SHP77 treated with DMSO at 0.1 percent for 48 hours (cell line): ENCODE results near the gene NFIX.

Experiments
- DNase-seq: peaks from one replicate; lab custom pipeline; 2025; lab: John Stamatoyannopoulos, UW

The NFIX gene

DNA sequence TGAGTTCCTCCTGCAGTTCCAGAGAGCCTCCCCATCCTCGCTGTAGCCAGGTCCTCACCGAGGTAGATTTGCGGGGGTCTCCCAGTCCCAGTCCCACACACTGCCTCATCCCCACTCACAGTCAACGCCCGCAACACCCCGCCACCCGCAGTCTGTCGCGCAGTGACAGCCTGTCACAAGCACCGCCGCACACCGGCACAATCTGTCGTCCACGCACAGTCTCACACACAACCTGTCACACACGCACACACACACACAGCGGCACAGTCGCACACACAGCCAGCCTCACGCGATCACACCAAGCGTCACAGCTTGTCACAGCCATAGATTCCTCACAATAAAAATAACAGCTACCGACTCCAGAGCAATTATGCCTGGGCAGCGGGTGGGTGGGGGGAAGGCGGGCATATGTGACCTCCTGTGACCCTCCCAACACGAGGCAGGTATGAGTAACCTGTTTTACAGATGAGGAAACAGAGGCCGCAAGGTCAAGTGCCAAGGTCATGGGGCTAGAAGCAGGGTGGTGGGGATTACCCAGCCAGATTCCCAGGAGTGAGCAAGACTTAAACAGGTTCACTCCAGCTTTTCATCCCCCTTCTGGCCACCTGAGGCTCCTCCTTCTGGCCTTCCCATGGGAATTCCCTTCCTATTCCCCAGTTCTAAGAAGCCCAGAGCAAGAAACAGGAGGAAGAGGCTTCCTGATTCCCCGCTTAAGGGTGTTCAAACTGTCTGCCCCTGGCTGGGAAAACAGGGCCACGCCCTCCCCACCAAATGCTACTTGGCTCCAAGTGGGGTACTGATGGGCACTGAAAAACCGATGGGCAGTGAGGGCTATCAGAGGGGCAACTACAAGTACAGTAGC lies 13.9 kb downstream of the NFIX start:
- no peak for DNase-seq

DNA sequence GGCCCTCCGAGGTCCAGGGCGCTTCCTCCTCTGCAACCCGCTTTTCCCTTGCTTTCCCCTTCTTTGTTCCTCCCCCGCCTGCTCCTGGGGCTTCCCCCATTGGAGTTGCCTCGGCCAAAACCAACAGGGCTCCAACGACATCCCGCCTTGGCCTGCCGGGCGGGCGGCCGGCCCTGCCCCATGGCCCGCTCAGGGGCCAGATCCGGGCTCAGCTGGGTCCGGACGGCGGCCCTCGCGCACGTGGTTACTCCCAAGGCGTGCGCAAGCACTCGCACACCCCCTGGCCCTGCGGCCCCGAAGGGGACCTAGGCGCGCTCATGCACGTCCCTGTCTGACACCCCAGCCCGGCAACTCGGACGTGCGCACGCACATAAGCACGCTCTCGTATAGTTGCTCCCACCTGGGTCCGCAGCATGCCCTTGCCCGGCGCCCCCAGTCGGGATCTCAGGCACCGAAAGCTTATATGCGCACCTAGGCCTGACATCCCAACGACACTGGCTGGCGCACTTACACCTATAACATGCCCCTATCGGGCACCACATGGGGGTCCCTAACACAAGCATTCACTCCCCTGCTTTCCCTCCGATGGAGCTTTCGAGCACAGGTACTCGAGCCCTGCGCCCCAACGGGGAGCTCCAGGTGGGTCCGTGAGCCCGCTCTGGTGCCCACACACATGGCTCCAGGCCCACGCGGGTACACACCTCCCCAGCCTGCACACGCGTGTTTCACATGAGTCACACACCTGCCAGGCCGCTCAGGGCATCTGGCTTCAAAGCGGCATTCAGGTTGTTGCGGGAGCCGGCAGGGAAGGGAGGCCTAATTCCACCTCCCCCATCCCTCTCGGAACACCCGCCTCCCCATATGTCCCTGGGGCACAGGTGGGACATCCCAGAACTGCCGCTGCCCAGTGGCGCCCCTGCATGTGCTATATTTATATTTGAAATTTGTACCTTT lies 15.0 kb downstream of the NFIX start:
- no peak for DNase-seq

DNA sequence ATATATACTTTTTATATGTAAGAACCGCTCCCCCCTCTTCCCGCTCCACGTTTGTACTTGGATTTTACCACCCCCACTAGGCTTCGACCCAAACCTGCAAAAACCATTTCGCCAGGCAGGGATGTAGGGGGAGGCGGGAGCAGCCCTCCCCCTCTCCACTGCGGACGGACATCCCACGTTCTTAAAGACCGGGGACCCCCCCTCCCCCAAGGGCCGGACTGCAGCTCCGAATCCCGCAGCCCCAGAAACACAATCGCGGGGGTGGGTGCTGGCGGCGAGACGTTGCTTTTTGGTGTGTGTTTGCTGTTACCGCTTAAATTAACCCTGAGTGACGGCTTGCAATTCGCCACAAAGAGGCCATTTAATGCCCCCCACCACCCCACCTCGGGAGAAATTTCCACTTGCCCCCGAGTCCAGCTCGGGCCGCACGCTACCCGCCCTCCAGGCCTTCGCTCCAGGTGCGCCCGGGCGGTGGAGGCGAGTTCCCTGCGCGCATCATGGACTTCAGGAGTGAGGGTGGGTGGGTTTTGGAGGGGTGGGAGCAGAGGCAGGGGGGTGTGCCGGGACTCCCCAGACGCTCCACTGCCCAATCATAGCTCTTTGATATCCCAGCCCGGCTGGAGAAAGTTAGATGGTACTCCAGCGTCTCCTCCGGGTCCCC lies 15.8 kb downstream of the NFIX start:
- DNase-seq: no peak

DNA sequence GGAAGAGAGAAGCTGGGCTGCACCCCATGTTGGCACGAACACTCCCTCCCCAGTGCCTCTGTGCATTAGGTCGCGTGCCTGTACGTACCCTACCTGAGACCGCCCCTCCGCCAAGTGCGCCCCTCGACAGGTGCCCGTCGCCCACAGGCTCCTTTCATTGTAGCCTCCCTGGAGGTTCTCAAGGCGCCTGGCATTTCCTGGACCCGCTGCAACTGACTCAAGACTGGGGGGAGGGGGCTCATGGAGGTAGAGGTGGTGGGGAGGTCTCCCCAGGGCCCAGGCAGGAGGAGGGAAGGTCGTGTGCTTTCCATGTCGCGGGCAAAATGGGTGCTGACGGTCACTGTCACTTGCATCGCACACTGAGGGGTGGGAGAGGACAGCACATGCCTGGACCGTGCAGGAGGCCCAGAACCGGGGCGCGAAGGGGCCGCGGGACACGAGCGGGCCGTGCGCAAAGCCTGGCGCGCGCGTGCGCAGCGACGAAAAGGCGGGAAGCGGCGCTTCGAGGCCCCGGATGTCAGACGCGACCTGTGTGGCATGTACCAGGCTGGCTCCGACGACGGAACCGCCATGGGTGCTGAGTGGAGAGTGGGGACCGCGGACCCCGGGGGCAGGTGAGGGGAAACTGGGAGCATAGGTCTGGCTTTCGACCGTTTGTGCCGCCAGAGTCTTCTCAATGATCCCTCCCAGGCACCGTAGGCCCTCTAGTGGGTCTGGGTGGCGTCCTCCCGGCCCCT lies 16.5 kb downstream of the NFIX start:
- DNase-seq: no peak

DNA sequence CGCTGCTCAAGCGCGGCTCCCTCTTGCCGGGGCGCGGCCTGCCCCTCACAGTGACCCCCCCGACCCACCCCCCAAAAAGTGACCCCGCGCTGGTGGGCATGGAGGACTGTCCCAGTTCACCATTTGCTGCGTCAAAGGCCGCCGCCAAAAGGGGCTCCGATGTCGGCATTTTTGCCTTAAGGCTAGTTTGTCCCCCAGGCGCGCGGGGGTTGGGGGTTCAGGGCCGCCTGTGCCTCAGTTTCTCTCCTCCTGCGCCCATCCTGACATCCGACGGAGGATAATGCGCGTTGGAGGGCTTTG lies 17.1 kb downstream of the NFIX start:
- no peak for DNase-seq

DNA sequence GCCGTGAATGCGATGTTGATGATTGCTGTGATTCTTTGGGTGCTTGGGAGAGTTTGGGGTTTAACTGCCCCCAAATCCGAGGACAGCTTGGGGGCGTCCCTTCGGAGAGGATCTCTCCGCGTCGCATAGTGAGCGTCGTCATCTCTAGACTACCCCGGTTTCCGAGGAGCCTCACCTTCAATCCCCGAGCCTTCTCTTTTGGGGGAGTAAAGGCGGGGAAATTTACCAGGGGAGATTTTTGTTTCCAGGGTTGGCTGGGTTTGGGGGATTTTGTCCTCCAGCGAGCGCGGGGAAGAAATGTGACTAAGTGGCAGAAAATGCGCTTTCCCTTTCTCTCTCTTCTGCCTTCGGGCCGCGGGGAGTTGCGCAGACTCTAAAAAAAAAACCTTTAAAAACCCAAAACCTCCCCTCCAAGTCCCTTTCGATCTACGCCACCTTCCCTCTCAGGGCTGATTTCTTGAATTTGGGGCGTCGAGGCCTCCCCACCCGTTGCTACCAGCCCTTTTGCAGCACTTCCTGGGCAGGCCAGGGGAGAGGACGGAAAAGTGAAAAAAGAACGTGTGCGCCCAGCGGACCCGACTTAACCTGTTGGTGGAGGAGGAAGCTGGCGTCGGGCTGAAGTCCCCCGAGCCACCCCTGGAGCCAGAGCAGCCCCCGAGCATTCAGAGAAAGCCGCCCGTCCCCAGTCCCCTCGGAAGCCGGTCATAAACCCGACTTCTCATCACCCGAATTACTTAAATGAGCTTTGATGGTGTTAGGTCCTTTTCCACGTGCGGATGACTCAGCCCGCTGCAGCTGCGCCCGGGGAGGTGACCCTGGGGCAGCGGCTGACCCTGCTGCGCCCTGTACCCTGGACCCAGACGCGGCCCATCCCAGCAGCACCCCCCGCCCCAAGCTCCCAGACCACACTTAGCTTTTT lies 17.7 kb downstream of the NFIX start:
- DNase-seq: no peak

DNA sequence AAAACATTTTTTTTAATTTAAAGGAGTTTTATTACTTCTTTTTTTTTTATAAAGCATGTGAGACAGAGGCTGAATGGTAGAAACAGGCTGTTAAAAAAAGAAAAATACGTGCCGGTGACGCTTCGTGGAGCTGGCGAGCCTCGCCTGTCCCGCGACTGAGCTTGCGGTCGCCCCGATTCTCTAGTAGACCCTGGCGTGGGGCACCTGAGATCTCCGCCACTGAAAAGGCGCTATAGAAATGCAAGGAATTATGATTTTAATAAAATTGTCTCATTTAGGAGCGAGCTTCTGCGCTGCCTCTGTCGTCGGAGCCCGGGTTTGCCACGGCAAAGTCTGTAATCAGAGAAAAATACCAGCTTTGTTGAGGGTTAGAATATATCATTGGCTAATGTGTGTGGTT lies 18.4 kb downstream of the NFIX start:
- no peak for DNase-seq

DNA sequence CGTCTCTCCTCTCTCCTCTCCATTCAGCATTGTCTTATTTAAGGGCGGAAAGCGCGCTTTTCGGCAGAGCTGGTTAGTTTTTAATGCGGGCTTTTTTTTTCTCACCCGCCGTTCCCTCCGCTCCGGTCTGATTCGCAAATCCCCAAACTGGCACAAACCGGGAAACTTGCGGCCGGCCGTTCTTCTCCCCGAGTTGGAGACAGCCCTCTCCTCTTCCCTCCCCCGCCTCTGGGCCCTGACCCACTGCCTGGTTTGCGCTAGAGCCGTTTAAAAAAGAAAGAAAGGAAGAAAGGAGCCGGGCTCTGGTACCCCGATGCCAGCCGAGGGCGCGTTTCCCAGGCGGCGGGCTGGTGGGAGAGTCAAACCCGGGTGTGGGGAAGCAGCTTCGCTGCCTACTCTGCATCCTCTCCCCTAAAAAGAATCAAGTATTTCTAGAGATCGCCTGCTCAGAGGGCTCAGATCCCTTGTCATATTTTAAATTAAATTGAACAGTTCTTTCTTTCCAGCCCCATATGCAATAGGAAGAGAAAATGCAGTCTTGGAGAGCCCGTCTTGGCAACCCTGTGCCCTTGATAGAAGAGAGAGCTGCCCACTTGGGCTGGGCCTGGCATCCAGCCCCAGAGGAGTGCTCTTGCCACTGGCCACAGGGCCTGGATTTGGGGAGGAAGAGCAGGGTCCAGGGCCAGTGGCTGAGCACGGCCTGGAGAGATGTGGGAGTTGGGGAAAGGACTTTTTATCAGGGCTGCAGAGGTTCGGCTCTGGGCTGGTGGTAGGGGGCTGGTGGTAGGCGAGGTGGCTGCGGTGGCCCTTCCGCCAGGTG lies 19.0 kb downstream of the NFIX start:
- DNase-seq: no peak

DNA sequence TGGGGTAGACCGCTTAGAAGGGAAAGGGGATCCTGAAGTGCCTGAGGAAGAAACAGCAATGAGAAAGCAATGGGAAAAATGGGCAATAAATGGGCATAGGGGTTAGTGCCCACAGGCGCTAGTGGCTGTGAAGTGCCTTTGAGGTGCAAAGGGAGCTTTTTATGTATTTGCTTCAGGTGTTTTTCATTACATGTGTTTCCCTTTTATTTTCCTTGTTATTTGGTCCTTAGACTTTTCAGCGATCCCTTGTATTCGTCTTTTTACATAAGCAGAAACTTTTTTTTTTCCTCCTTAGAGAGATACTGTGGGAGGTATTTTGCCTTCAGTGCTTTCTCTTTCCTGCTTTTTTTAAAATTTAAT lies 19.6 kb downstream of the NFIX start:
- no peak for DNase-seq

DNA sequence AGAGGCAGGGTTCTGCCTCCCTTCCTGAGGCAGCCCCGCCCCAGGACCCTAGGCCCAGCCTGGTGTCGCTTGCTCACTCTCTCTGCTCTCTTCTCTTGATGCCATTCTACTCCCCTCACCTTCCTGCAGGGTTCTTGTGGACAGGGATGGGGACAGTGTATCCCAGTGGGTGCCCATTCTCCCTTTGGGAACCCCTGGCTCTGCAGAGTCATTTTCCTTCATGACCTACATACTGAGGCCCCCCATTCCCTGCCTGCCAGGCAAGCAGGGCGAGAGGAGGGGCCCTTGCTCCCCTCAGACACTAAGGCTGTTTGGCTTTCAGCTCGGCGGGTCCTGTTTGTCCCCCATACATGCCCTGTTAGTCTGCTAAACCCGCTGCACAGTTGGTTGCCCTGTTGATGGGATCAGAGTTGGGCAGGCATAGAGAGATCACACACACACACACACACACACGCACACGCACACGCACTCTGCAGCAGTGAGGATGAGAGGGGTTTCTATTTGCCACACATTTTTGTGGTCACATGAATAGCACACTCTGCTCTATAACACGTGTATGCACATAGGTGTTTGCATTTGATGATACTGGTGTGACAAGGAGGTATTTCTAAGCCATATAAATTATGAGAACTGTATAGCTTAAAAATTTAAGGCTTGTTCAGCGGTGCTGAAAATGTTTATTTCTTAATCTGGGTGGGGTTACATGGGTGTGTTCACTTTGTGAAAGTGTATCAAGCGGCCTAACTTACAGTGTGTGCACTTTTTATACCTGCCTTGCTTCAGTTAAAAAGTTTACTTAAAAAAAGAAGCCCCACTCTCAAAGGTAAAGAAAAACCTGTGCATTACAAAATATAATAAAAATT lies 20.3 kb downstream of the NFIX start:
- DNase-seq: no peak

DNA sequence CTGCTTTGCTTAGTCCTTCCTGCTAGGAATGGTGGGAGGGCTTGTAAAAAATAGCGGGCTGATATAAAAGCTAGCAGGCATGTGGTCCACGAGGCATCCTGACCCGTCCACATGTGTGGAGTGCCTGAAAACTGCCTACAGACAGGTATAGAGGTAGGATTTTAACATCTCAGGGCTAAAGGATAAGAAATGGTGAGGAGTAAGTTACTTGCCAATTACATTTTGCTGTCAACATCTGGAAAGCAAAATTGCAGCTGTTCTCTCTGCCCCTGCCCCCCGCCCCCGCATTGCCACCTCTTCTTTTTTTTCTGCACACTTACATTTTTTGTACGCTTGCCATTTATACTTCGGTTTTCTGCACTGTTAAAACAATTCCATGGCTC lies 21.0 kb downstream of the NFIX start:
- no peak for DNase-seq

DNA sequence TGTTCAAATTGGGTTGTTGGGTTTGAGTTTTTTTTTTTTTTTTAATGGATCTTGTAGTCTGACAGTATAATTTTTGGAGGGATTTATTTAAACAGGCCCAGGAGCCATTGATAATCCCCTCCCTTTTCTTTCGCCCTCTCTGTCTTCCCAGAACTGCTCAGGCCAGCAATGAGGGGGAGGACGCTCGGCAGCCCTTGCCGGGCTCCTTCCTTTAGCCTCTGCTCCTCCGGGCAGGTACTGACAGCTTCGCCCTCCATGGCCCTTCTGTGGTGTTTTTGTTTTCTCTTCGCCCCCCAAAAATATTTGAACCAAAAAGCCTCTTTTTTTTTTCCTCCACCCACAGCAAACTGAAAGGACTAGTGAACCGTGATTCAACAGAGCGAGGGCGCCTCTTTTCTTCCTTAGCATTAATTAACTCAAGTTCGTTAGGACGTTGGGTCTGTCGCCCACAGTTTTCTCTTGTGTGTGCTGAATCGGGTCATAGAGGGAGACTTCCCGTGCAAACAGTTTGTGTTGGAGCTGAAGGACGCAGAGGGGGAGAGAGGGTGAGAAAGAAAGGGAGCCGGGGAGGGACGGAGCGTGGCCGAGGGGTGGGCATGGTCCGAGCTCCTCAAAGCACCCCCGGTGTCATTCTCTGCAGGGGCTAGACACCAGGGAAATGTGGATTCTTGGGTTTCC lies 21.5 kb downstream of the NFIX start:
- no peak for DNase-seq

DNA sequence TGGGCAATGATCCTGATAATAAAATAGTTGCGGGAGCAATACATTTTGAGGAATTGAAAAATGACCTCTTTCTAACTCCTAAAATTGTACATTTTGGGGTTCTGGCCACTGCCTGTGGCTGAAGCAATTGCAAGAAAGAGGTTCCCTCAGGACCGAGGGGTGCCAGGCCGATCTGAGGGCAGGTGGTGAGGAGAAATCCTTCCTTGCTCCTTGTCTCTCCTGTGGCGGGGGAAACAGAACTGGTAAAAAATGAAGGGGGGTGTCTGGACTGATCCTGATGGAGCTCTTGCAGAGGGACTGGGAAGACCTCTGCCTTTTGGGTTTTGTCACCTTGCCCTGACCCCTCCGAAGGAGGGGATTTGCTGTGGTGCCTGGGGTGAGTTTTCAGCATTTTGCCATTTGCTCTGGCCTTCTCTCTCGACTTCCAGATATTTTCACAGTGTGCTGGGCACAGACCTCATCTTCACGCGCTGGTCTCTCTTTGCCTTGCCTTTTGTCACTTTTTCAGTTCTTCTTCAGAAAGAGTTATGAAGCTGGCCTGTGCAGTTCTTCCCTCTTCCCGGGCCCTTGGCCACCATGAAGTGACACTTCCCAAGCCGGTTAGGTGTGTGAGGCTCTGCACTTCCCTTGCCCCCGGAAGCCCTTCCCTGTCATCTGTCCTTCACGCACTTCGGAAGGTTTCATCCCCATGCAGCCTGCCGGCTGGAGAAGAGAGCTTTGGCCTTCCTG lies 22.2 kb downstream of the NFIX start:
- no peak for DNase-seq

DNA sequence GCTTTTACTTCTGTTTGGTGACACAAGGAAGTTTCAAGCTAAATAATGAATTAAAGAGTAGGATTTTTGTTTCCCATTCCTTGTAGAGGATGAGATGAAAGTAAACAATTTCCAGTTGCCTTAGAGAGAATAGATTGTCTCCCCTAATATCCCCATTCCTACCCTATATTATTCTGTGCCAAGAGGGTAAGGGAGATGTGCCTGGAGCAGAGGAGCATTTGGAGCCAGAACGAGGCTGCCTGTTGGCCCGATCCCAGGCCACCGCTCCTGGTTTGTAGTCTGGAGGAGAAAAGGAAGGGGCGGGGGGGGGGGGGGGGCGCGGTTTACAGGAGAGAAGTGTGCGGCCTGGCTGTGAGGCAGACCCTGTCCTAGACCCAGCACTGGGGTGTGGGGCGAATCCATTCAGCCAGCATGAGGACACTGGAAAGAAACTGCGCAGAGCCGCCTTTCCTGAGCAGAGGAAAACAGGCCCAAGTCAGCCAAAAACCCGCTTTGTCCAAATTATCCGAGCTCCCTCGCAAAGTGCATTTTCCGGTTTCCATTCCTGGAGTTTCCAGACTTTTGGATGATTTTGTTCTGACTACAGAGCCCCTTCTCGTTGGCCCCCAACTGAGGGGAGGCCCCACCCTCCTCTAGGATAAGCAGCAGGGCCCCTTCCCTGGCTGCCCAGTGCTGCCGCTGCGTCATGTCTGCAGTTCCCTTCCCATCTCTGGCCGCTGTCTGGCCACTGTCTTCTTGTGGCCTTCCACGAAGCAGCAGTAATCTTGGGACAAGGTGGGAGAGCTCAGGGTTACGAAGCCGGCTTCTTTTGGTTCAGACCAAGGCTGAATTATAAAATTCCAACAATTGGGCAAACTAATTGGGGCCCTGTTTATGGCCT lies 23.0 kb downstream of the NFIX start:
- DNase-seq: no peak

DNA sequence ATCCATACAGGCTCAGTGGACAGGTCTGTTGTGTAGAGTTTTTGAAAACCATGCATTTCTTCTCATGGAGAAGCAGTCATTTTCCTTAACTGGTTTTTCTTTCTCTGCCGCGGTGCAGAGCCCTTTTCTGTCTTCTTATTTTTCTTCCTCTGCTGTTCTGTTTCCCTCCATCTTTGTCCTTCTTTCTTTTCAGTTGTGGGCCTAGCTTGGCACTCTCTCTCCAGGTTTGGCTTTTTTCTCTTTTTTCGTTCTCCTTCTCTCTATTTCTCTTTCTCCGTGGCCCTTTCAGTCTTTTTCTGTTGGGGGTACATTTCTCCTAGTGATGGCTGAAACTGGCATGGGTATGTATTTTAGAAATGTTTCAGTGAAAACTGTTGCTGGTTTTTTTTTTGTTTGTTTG lies 24.1 kb downstream of the NFIX start:
- no peak for DNase-seq

DNA sequence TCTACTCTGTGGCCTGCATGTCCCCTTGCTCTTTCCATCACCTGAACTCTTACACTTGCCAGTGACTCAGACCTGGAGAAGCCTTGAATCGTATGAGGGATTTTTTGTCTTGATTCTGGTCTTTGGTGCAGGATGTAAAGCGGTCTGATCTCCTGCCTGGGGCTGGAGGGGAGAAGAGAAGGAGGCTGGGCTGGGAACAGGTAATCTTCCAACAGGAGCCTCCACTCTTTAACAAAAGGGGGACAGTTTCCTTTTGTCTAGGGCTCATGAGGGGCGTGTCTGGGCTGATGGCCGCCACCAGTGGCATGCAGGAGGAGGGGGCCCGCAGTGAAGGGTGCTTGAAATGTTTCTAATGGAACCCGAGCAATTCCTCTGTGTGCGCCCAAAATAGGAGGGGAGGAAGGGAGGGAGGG lies 24.7 kb downstream of the NFIX start:
- no peak for DNase-seq
